ENCODE results near the gene PNPO.

GRCh38 chr17:47990962-47991731 is 49.8 kb downstream of the PNPO start:
- TF ChIP-seq TAF1 (IDR thresholded peaks at IDR 0.05; ENCODE audit: borderline replicate concordance, insufficient read depth, low read length): no peak
- no peak for TF ChIP-seq POLR2AphosphoS5 (IDR thresholded peaks at IDR 0.05; ENCODE audit: low read depth, low read length)
- no peak for TF ChIP-seq SIN3A (IDR thresholded peaks at IDR 0.05; ENCODE audit: borderline replicate concordance, insufficient read depth, low read length)
